K562 (cell line): ENCODE data around the gene RING1. TPM values are rescaled to one million over a fixed set of nuclear protein-coding genes. Genes with fewer than 3 reads are reported as not detected.

Source experiments
- EZH2 ChIP-seq: IDR thresholded peaks from 2 replicates; pipeline ENCODE4 v1.6.1; 2012; ENCODE audit warnings: low read depth, mild to moderate bottlenecking, inconsistent platforms, low read length, borderline replicate concordance
- KAT7 ChIP-seq: sonication (generic); formaldehyde crosslinking; IDR thresholded peaks from 2 replicates; pipeline ENCODE4 v1.8.0; 2022; ENCODE audit warnings: missing genetic modification reagents, mild to moderate bottlenecking, borderline replicate concordance
- PPARD ChIP-seq: fragments of 250-450 bp; sonication (Bioruptor Pico); IDR thresholded peaks from 2 replicates; pipeline ENCODE4 v1.8.0; 2022; ENCODE audit warnings: inconsistent platforms, mild to moderate bottlenecking, moderate library complexity
- RB1 ChIP-seq: fragments of 450-650 bp; IDR thresholded peaks from 2 replicates; pipeline ENCODE4 v1.6.1; 2017; ENCODE audit warnings: low read depth, mild to moderate bottlenecking
- RBBP5 ChIP-seq: fragments of 200-600 bp; sonication (generic); IDR thresholded peaks from 2 replicates; pipeline ENCODE4 v1.6.1; 2012; ENCODE audit warnings: borderline replicate concordance, mild to moderate bottlenecking, low read length, control low read depth, inconsistent platforms; ENCODE audit not compliant: insufficient read depth, poor library complexity, severe bottlenecking
- RHOXF2B ChIP-seq: fragments of 250-450 bp; sonication (Bioruptor Pico); conservative IDR thresholded peaks from 2 replicates; pipeline ENCODE4 v1.5.1; 2021
- SIRT6 ChIP-seq: IDR thresholded peaks from one replicate; pipeline ENCODE4 v1.6.1; 2012; ENCODE audit warnings: low read depth, mild to moderate bottlenecking, control low read depth, inconsistent platforms, low read length, moderate library complexity
- SRSF3 ChIP-seq: fragments of 200-400 bp; formaldehyde crosslinking; IDR thresholded peaks from 2 replicates; pipeline ENCODE4 v1.6.1; 2016; ENCODE audit warnings: mild to moderate bottlenecking, low read length, moderate library complexity; ENCODE audit not compliant: insufficient read depth
- STAT6 ChIP-seq: sonication (generic); formaldehyde crosslinking; IDR thresholded peaks from 2 replicates; pipeline ENCODE4 v1.8.1; 2023; ENCODE audit warnings: mild to moderate bottlenecking, missing genetic modification reagents
- ZFPM2 ChIP-seq: fragments of 250-450 bp; sonication (Bioruptor Pico); IDR thresholded peaks from 2 replicates; pipeline ENCODE4 v1.5.1; 2022; ENCODE audit warnings: mild to moderate bottlenecking
- ZNF140 ChIP-seq: fragments of 250-450 bp; sonication (Bioruptor Pico); IDR thresholded peaks from 2 replicates; pipeline ENCODE4 v1.8.0; 2021; ENCODE audit warnings: moderate library complexity, mild to moderate bottlenecking, inconsistent platforms
- ZNF184 ChIP-seq: sonication (generic); formaldehyde crosslinking; IDR thresholded peaks from 2 replicates; pipeline ENCODE4 v1.5.0; 2020; ENCODE audit warnings: missing genetic modification reagents
- ZNF212 ChIP-seq: fragments of 450-650 bp; formaldehyde crosslinking; IDR thresholded peaks from 2 replicates; pipeline ENCODE4 v1.4.0; 2020; ENCODE audit warnings: mild to moderate bottlenecking
- ZNF253 ChIP-seq: fragments of 250-450 bp; sonication (Bioruptor Pico); conservative IDR thresholded peaks from 2 replicates; pipeline ENCODE4 v1.6.1; 2021; ENCODE audit warnings: mild to moderate bottlenecking
- polyA plus RNA-seq, 8 experiments: library from polyadenylated mRNA; depleted of rRNA in 4 of 8; stranded (reverse) in 5 of 8; unstranded in 3 of 8; fragments of >200 nt; fragmentation: Nextera tagmentation in 2 of 8; fragmentation: Illumina TruSeq in 1 of 8; extraction: Ambion mirVana in 2 of 8; extraction: Trizol in 1 of 8; gene quantifications; 2 replicates each; pipeline versions ENCODE4 v1.2.1 to v1.2.3, GENCODE V29; 2011 to 2014; ENCODE audit warnings: inconsistent platforms in 1 of 8, missing spikeins in 1 of 8
- total RNA-seq, 7 experiments: library from RNA; depleted of rRNA in 6 of 7; stranded (reverse); fragments of >200 nt in 6 of 7; fragmentation: Illumina TruSeq in 2 of 7; extraction: Trizol in 2 of 7; gene quantifications; 2 replicates each; pipeline versions ENCODE4 v1.2.1 to v1.2.3, GENCODE V29; 2011 to 2021; ENCODE audit warnings: low replicate concordance in 1 of 7
- TF ChIP-seq, protein P1 (sequence below): sonication (generic); formaldehyde crosslinking; IDR thresholded peaks from 2 replicates; pipeline ENCODE4 v1.8.0; 2023; ENCODE audit warnings: missing genetic modification reagents, mild to moderate bottlenecking, borderline replicate concordance
- TF ChIP-seq, protein P2 (sequence below): fragments of 250-450 bp; sonication (Bioruptor Pico); IDR thresholded peaks from 2 replicates; pipeline ENCODE4 v1.5.0; 2022; ENCODE audit warnings: mild to moderate bottlenecking

RING1 gene
- total and polyA plus RNA-seq, 9 of the 15 experiments (the other 6 are each of a cell fraction or from before 2014, with no cell fraction given) = 4.2 to 59.1 (median 36.9) TPM

- TF ChIP-seq, protein P1, sequence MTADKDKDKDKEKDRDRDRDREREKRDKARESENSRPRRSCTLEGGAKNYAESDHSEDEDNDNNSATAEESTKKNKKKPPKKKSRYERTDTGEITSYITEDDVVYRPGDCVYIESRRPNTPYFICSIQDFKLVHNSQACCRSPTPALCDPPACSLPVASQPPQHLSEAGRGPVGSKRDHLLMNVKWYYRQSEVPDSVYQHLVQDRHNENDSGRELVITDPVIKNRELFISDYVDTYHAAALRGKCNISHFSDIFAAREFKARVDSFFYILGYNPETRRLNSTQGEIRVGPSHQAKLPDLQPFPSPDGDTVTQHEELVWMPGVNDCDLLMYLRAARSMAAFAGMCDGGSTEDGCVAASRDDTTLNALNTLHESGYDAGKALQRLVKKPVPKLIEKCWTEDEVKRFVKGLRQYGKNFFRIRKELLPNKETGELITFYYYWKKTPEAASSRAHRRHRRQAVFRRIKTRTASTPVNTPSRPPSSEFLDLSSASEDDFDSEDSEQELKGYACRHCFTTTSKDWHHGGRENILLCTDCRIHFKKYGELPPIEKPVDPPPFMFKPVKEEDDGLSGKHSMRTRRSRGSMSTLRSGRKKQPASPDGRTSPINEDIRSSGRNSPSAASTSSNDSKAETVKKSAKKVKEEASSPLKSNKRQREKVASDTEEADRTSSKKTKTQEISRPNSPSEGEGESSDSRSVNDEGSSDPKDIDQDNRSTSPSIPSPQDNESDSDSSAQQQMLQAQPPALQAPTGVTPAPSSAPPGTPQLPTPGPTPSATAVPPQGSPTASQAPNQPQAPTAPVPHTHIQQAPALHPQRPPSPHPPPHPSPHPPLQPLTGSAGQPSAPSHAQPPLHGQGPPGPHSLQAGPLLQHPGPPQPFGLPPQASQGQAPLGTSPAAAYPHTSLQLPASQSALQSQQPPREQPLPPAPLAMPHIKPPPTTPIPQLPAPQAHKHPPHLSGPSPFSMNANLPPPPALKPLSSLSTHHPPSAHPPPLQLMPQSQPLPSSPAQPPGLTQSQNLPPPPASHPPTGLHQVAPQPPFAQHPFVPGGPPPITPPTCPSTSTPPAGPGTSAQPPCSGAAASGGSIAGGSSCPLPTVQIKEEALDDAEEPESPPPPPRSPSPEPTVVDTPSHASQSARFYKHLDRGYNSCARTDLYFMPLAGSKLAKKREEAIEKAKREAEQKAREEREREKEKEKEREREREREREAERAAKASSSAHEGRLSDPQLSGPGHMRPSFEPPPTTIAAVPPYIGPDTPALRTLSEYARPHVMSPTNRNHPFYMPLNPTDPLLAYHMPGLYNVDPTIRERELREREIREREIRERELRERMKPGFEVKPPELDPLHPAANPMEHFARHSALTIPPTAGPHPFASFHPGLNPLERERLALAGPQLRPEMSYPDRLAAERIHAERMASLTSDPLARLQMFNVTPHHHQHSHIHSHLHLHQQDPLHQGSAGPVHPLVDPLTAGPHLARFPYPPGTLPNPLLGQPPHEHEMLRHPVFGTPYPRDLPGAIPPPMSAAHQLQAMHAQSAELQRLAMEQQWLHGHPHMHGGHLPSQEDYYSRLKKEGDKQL (CRISPR knock-in tag) = no peak
- TF ChIP-seq SRSF3 (0 out of 2 replicates have a peak, but pooled peaks have one; percentile 30), ZNF184 (CRISPR knock-in tag) (no peak), ZNF140 (CRISPR knock-in tag) (no peak), ZFPM2 (0 out of 2 replicates have a peak, but pooled peaks have one; percentile 76), STAT6 (CRISPR knock-in tag) (peak; percentile 98), RB1 (peak; percentile 71), ZNF212 (peak; percentile 80; the same call in 1 of the 2 replicates), SIRT6 (no peak), RHOXF2B (CRISPR knock-in tag) (no peak; the same call in 1 of the 2 replicates), PPARD (CRISPR knock-in tag) (no peak), EZH2 (no peak), RBBP5 (peak; percentile 82), ZNF253 (CRISPR knock-in tag) (no peak), KAT7 (CRISPR knock-in tag) (peak; percentile 10; the same call in 1 of the 2 replicates)
- TF ChIP-seq, protein P2, sequence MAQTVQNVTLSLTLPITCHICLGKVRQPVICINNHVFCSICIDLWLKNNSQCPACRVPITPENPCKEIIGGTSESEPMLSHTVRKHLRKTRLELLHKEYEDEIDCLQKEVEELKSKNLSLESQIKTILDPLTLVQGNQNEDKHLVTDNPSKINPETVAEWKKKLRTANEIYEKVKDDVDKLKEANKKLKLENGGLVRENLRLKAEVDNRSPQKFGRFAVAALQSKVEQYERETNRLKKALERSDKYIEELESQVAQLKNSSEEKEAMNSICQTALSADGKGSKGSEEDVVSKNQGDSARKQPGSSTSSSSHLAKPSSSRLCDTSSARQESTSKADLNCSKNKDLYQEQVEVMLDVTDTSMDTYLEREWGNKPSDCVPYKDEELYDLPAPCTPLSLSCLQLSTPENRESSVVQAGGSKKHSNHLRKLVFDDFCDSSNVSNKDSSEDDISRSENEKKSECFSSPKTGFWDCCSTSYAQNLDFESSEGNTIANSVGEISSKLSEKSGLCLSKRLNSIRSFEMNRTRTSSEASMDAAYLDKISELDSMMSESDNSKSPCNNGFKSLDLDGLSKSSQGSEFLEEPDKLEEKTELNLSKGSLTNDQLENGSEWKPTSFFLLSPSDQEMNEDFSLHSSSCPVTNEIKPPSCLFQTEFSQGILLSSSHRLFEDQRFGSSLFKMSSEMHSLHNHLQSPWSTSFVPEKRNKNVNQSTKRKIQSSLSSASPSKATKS (CRISPR knock-in tag) = no peak
Measured at GRCh38 chr6:33200219-33201146, 7.8 kb upstream of the RING1 start, which contains the start of the genes RXRB and SLC39A7 (continued).
